ENCODE results near the gene FAAH. TPM values are rescaled to one million over a fixed set of nuclear protein-coding genes. Genes with fewer than 3 reads are reported as not detected.

The FAAH gene
- total and polyA plus RNA-seq, 2 of the 4 experiments (the other 2 are of a cell fraction), result under 0.01 to 0.19 TPM

GRCh38 chr1:46413596-46413985 is 19.5 kb downstream of the FAAH start:
- Histone ChIP-seq H3K27me3 (ENCODE audit: control insufficient read depth, insufficient read depth, low read length) (peaks cover 34% of the 10 kb centered on the region), H2BK15ac (ENCODE audit: low read depth, low read length) (no peak overlapping the region), H2BK5ac (ENCODE audit: low read depth, low read length, poor library complexity, severe bottlenecking) (no peak overlapping the region), H3K4me1 (ENCODE audit: control insufficient read depth, insufficient read depth, low read length) (no peaks in the 10 kb centered on the region), H2BK120ac (ENCODE audit: low read depth, low read length) (no peak overlapping the region), H3K36me3 (ENCODE audit: control insufficient read depth, insufficient read depth, low read length) (no peaks in the 10 kb centered on the region), H4K8ac (ENCODE audit: low read depth in 2 of 2, low read length in 2 of 2) (no peak overlapping the region), H2AK5ac (ENCODE audit: low read depth, low read length) (no peak overlapping the region), H2AK9ac (replicated peaks; ENCODE audit: low read depth, low read length, poor library complexity) (no peak overlapping the region), H3K79me1 (ENCODE audit: low read depth in 1 of 2, low read length in 2 of 2) (no peaks in the 10 kb centered on the region), H3K4me3 (ENCODE audit: insufficient read depth, low read depth, low read length) (no peak overlapping the region), H4K5ac (ENCODE audit: low read depth, low read length) (no peak overlapping the region), H3K4ac (ENCODE audit: low read depth, low read length) (no peak overlapping the region), H3K9me1 (ENCODE audit: insufficient read depth, low read length) (0 out of 2 replicates have a peak, but pooled peaks cover 6% of the 10 kb centered on the region), H3K23ac (ENCODE audit: low read depth, low read length) (no peak overlapping the region), H3K18ac (ENCODE audit: low read depth, low read length) (no peak overlapping the region), H4K20me1 (ENCODE audit: insufficient read depth, low read length) (no peaks in the 10 kb centered on the region), H2AFZ (replicated peaks; ENCODE audit: low read length, poor library complexity) (no peak overlapping the region), H3K9me3 (ENCODE audit: control insufficient read depth, insufficient read depth, low read length) (no peaks in the 10 kb centered on the region), H3K27ac (ENCODE audit: insufficient read depth, low read length) (no peak overlapping the region), H4K91ac (ENCODE audit: insufficient read depth, low read depth, low read length) (no peak overlapping the region), H3K4me2 (ENCODE audit: low read depth, low read length) (no peak overlapping the region), H2BK20ac (ENCODE audit: low read depth, low read length) (no peak overlapping the region), H3K9ac (ENCODE audit: low read depth, low read length) (no peak overlapping the region), H3K56ac (ENCODE audit: extremely low read depth, insufficient read depth, low read length) (no peak overlapping the region), H3K14ac (replicated peaks; ENCODE audit: low read depth, low read length) (no peak overlapping the region)
- POLR2A ChIA-PET (ENCODE audit: unreplicated experiment), result no interaction called here
- dilution Hi-C loops (cut with HindIII; ENCODE audit: low sequenced_read_pairs, unreplicated experiment), result no loop called here
- BruUV-seq (replicated peaks), result no TSS peak
- TF ChIP-seq FOS (IDR thresholded peaks at IDR 0.05; ENCODE audit: low read depth, low read length), result no peak
- peak; percentile 18; the same call in 1 of the 2 replicates for TF ChIP-seq CTCF (conservative IDR thresholded peaks at IDR 0.05; ENCODE audit: low read depth, low read length)
- intact Hi-C loops (cut with micrococcal nuclease), result no loop called here
- in situ Hi-C loops (cut with MboI; ENCODE audit: low sequenced_read_pairs), result loop anchor here (25.0 kb wide), 1 partner anchor 299 kb away; the partner anchor contains the start of gene EFCAB14
- WGBS, 2 experiments (ENCODE audit: extremely low coverage in 2 of 2, insufficient read length in 1 of 2), result 73% methylated on average over 2 of the region's 7 CpGs; no CpG with 5 or more reads in 1 of the 2 experiments
- DNase-seq (no peak), ATAC-seq (ENCODE audit: low read depth) (peak; percentile 52)
- CTCF ChIA-PET, result interaction anchor here (0.6 kb wide), 1 partner anchor 121 kb away, joined by 3 read pairs; no protein-coding TSS in a partner anchor
